HG02981 (cell line): ENCODE measurements around the gene DYNC1H1.
A peak's percentile ranks its signal among the peaks of the same experiment; 100 is the strongest.

ENCODE experiments used
- ATAC-seq: cut with Tn5 transposase; IDR thresholded peaks from one replicate; pipeline ENCODE4 v1.9.1; 2021; ENCODE audit warnings: mild to moderate bottlenecking, moderate library complexity; ENCODE audit not compliant: unreplicated experiment

The DYNC1H1 gene

DNA sequence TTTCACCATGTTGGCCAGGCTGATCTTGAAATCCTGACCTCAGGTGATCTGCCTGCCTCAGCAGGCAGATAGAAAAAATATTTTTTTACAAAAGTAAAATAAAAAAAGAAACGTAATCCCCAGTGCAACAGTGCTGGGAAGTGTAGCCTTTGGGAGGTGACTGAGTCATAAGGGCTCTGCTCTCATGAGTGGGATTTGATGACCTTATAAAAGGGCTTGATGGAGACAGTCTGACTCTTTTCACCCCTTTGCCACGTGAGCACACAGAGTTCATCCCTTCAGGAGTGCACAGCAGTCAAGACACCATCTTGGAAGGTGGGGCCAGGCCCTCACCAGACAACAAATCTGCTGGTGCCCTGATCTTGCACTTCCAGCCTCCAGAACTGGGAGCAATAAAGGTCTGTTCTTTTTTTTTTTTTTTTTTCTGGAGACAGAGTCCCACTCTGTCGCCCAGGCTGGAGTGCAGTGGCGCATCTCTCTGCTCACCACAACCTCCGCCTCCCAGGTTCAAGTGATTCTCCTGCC is 24.7 kb upstream of the DYNC1H1 start:
- no peak for ATAC-seq

DNA sequence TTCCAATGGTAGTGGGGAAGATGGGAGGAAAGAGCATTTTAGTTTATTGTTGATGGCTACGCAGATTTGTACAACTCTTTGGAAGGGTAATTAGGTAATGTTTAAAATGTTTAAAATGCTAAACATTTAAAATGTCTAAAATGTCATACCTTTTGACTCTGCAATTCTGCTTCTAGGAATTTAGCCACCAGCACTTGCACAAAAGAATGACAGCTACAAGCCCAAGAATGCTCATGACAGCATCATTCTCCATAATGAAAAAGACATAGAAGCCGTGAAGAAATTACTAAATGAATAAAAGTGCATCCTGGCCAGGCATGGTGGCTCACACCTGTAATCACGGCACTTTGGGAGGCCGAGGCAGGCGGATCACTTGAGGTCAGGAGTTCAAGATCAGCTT is 19.9 kb upstream of the DYNC1H1 start:
- ATAC-seq, result no peak

DNA sequence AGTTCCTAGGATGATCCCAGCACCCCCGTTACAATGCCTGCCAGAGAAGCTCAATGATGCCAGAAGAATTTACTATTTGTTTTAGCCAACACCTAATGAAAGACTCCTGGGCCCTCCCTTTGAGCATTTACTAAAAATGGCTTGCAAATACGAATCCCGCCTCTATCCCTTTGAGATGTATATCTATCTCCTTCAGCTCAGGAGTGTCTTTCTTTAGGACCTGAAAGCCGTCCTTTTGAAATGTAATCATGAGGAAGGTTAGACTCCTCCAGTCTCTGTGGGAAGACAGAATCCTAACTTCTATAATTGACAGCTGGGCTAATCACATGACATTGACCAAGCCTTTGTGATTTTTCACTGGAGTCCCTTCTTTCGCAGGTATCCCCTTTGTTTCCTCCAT is 19.2 kb upstream of the DYNC1H1 start:
- no peak for ATAC-seq

DNA sequence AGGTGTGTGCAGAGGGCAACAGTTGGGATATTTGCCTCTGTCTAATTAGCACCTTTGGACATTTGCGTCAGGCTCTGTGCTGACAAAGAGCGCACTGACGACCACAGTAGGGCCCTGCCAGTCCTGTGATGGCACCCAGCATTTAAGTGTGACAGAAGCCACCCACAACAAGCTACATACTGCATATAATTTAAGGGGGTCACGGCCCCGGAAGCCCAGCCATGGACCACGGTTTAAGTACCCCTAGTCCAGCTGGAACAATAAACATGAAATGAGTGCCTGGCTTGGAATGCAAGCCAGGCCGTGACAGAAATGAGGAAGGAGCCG is 16.8 kb upstream of the DYNC1H1 start:
- ATAC-seq, result peak; percentile 1

DNA sequence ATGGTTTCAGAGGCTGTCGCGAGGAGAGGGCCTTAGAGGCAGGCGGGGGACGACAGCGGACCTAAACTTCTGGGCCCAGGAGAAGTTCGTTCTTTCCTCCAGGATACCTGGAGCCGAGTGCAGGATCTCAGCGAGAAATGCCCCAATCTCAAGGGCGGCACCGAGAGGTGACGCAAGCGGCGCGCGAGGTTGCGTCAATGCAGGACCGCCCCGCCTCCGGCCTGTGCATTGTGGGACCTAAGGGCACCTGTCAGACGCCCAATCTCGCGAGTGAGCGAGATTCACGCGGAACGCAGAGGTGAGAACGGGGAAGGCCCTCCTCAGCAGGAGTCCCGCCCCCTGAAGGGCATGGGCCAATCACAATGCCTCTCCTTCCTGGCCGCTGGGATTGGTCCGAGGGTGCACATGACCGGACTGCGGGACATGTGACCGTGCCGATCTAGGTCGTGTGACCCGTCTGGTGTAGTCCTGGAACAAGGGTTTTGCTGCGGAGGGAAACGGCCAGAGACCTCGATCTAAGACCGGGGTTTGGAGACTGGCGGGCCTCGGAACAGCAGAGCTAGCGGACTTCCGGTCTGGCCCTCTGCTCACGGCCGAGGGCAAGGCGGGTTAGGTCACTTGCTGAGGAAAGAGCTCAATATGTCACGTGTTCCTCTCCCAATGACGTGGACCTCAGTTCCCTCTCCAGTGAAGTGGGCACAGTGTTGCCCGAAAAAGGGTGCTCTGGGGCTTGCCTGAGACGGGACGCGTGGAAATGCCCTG is 16.3 kb upstream of the DYNC1H1 start:
- peak; percentile 98 for ATAC-seq

DNA sequence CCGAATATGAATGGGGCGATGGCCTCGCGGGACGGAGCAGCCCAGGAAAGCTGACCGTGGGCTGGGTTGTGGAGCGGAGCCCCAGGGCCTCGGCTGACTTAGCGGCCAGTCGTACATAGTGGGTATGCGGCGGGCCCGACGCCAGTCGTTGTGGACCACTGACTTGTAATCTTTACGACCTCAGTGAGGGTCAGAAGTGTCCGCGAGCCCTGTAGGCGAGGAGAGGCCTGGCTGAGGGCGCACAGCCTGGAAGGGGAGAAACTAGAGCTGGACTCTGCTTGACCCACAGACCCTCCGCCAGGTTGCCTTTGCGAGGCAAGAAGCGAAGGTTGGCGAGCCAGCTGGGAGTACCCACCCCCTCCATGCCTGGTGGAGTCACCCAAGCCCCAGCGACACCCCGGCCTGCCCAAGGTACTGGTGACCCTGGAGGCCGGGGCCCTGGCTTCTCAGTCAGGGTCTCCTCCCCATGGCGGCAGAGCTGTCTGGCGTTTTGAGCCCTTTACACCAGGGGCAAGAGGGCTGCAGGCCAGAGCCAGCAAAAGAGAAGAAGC is 15.6 kb upstream of the DYNC1H1 start:
- ATAC-seq, result peak; percentile 1

DNA sequence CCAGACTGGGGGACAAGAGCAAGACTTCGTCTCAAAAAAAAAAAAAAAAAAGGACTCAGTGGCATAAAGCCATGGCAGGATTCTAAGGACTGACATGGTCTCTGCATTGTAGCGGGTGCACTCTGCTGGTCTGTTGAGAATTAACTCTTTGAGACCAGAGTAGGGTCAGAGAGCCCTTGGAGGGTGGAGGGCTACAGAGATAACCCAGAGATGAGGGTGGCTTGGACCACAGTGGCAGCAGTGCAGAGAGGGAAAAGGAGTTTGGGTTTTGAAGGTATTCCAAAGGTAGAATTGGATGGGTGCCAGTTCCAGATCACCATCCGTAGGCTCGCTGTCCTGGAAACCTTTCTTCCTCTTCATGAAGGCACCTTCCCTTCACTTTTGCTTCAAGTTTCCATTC is 14.3 kb upstream of the DYNC1H1 start:
- no peak for ATAC-seq

DNA sequence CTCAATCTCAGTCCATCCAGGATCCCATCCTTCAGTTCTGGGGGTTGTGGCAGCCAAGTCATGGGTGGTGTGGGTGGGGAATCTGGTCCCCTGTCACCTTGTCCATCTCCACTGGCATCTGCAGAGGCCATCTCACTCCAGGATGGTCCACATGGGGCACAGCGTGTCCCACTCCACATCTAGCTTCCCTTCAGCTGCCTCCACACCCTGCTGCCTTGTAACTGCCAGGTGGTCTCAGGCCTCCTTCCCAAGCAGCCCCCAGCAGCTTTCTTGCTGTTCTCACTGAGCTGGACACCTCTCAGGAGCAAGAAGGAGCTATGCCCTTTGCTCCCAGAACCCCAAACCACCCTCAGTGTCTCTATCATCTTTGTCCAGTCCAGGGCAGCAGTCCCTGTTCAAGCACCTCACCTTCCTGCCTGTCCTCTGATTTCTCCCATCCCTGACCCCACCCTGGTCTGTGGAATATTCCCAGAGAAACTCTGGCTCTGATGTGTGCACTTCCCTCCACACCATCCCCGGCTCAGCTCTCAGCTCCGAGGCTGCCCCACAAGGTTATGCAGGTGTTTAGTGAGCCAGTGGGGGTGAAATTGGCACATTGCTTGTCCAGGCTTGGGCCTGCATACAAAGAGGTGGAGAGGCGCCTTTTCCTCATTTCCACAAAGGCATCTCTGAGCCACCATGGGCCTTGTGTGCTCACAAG is 13.7 kb upstream of the DYNC1H1 start:
- ATAC-seq, result no peak

DNA sequence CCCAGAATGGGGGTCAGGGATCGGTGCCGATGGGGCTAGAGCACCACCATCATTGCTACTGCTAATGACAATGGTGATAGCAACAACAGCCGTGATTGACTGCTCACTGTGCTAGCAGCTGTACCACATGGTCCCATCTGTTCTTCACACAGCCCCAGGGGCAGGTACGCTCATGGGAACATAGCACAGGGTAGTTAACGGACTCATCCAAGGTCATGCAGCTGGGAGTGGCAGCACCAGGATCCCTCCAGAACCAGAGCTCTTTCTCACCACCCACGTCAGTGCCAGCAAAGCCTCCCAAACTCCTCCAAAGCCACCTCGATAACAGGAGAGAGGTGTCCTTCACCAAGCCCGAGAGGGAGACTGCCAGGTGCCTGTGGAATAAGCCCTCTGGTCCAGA is 11.2 kb upstream of the DYNC1H1 start:
- ATAC-seq, result no peak

DNA sequence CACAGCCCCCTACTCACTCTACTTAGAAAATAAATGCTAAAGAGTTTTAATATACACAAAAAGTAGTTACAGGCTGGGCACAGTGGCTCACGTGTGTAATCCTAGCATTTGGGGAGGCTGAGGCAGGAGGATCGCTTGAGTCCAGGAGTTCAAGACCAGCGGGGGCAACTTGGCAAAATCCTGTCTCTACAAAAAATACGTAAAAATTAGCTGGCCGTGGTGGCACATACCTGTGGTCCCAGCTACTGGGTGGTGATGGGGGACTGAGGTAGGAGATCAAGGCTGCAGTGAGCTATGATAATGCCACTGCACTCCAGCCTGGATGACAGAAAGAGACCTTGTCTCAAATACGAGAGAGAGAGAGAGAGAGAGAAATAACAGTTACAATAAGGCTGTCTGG is 9.9 kb upstream of the DYNC1H1 start:
- no peak for ATAC-seq

DNA sequence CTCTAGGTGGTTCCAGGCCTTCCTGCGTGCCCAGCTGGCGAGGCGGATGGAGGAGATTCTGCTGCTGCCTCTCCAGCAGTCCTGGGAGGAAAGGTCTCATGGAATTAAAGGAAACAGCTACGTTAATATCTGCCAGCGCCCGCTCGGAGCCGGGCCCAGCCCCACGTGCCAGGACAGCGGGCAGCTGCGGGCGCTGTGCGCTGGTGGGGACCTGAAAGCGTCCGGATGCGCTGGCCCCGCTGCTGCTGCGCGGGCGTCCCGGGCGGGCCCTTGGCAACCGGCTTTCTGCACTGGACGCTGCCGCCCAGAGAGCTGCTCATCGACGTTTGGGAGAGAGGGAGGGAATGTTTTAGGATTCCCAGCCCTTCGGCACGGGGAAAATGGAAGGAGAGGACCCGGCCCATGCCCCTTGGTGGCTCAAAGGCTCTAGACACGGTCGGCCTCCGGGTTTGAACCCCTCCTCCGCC is 8.6 kb upstream of the DYNC1H1 start:
- no peak for ATAC-seq

DNA sequence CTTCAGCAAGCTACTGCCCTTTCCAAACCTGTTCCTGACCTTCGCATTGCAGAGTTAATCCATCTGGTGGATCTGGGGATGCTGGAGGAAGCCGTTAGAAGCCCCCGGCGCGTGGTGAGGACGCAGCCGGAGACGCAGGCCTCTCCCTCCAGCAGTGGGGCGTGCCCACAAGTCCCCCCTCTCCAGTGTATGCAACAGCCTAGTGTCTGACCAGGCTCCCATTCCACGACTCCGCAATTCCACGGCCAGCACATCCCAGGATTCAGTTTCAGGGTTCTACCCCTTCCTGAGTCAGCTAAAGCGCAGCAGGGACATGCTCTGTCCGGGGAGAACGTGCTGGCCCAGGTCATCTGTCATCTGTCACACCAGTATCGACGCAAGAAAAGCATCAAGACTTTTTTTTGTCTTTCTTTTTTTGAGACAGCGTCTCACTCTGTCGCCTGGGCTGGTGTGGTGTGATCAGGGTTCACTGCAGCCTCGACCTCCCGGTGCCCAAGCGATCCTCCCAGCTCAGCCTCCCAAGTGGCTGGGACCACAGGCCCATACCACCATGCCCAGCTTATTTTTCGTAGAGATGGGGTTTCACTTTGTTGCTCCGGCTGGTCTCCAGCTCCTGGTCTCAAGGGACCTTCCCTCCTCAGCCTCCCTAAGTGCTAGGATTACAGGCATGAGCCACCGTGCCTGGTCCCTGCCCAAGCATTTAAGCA is 8.0 kb upstream of the DYNC1H1 start:
- no peak for ATAC-seq

DNA sequence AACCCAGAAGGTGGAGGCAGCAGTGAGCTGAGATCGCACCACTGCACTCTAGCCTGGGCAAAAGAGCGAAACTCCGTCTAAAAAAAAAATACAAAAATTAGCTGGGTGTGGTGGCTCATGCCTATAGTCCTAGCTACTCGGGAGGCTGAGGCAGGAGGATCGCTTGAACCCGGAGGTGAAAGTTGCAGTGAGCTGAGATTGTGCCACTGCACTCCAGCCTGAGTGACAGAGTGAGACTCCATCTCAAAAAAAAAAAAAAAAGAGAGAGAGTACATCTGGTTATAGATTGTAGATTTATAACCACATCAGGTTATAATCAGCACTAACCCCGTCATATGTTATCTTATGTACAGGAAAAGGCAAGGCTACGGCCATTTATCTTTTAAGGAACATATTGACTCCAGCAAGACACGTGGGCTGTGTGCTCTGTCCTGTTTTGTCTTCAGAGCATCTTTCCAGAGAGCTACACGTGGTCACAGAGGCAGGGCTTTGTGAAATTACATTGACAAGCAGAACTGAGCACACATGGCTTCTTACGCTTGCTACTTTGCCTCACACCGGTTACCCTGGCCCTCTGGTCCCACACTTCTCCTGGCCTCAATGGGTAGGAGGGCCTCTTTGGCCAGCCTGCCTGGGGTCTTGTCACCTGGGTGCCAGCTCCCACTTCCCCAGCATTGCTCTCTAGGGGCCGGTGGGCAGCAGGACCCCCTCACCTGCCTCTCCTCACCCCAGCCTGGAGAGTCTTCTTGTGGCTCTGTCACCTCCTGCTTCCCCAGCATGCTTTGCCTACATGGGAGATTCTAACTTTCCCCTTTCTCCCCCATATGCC is 6.8 kb upstream of the DYNC1H1 start:
- no peak for ATAC-seq

DNA sequence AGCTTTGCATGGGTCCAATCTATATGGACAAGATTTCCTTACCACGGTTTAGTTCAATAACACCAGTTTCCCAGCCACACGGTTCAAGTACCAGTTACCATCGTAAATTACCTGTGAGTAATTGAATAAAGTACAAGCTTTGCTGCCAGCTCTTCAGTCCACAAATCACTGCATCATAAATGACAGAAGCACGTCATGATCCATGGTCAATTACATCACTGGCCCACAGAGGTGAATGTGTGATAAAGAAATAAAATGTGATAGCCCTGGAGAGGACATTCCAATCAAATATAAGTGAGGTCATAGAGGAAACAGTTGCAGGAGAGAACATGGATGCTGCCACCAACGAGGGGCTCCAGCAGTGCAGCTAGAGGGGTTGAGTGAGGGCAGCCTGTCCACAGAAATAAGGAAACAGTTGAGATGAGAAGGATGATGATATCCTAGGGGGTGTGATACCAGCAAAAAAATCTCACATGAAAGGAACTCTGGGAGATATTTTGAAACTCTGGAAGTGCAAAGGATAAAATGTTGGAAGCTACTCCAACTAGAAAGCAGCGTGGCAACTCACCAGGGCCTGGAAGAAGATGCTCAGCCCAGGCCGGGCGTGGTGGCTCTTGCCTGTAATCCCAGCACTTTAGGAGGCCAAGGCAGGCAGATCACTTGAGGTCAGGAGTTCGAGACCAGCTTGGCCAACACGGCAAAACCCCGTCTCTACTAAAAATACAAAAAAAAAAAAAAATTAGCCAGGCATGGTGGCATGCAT is 5.8 kb upstream of the DYNC1H1 start:
- ATAC-seq, result no peak

DNA sequence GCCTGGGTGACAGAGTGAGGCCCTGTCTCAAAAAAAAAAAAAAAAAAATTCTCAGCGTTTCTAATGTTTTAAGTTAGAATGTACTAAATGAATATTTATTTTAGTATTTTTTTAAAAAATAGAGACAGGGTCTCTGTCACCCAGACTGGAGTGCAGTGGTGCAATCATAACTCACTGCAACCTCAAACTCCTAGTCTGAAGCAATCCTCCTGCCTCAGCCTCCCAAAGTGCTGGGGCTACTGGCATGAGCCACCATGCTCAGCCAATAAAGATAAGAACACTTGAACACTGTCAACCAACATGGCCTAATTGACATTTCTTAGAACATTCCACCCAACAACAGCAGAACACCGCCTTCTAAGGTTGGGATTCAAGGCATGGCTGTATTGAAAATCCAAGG is 5.1 kb upstream of the DYNC1H1 start:
- no peak for ATAC-seq

DNA sequence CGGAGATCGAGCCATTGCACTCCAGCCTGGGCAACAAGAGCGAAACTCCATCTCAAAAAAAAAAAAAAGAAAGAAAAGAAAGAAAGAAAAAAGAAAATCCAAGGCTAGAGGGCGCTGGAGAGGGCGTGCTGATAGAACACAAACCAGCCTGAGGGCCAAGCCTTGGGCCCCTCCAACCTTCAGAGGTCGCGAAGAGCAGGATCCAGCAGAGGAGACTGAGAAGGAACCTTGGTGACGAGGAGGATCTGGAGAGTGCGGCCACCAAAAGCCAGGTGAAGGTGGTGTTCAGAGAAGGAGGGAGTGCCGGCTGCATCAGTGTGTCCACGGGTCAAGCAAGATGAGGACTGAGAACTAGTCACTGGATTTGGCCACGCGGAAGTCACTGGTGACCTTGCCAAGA is 4.1 kb upstream of the DYNC1H1 start:
- ATAC-seq, result no peak

DNA sequence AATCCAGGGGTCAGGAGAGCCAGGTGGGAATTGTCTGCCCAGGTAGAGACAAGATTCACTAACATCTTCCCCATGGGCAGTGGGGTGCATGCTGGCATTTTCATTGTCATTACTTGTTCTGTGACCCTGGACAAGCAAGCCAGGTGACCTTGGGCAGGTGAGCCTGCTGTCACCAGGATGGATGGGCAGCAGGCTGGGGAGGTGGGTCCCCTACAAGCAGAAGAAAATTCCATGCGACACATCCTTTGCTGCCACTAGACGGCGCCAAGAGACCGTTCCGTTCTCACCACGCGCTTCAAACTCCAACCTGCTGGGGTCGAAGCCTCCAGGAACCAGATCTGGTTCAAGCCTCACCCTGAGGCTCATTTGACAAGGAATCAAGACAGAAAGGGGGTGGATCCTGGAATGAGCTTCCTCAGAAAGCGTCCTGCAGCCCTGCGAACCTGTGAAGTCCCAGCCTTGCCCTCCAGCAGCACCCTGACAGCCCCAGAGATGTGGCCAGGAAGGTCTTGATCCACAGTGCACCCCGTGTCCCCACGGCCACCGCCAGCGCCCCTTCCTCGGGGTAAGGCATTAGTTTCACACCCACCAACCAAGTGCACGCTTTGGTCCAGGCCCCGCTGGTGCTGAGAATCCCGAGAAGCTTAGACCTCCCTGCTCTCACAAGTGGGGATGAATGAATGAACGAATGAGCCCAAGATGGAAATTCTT is 3.2 kb upstream of the DYNC1H1 start:
- no peak for ATAC-seq

DNA sequence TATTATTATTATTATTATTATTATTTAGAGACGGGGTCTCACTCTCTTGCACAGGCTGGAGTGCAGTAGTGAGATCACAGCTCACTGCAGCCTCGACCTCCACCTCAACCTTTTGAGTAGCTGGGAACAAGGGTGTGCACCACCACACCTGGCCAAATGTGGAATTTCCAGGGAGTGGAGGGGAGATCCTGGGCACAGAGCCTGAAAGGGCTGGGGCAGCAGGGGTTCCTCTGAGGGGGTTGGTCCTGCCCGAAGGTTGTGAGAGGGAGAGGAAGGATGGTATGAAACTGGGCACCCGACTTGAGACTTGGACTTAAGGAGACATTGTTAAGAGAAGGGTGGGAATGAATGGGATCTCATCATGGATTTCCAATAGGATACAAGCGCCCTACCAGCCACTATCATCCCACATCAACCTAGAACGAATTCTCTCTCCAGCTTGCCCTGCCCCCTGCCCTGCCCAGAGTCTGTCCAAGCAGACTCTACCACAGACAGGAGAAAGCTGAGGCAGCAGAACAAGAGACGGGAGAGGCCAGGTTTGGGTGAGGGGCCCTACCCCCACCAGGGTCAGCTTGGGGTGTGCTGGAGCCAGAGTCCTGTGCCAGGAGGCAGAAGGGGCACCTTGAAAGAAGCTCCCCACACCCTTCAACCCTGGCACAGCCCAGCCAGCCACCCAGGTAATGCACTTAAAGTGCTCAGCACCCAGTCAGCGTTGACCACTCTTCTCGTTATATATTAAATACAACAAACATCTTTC is 2.4 kb upstream of the DYNC1H1 start:
- no peak for ATAC-seq

DNA sequence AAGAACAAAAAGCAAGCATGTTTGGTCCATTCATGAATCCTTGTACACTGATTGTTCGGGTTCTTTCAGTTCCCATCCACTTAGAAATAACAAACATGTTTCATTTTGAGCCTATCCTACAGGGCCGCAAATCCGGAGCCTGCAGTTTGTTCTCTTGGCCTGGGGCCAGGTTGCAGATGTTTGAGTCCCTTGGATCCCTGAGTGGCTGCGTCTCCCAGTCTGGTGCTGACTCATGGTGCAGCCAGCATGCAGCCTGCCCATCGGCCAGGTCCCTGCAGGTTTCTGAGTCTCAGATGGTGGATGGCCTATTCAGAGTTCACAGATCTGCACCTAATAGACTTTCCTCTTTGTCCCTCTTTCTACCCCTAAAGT is 1.9 kb upstream of the DYNC1H1 start:
- no peak for ATAC-seq
